Ishikawa (cell line): ENCODE results near the gene CREB3L2.

ENCODE experiments used
- CEBPB ChIP-seq: IDR thresholded peaks from 2 replicates; pipeline ENCODE4 v1.6.1; 2012
- CREB1 ChIP-seq: IDR thresholded peaks from 2 replicates; pipeline ENCODE4 v1.6.1; 2012; ENCODE audit warnings: low read depth
- EGR1 ChIP-seq: IDR thresholded peaks from 2 replicates; pipeline ENCODE4 v1.6.1; 2012
- EP300 ChIP-seq: IDR thresholded peaks from 2 replicates; pipeline ENCODE4 v1.6.1; 2012; ENCODE audit warnings: borderline replicate concordance
- FOXM1 ChIP-seq: IDR thresholded peaks from 2 replicates; pipeline ENCODE4 v1.6.1; 2012; ENCODE audit warnings: low read depth, borderline replicate concordance
- NFIC ChIP-seq: IDR thresholded peaks from 2 replicates; pipeline ENCODE4 v1.6.1; 2012
- RAD21 ChIP-seq: IDR thresholded peaks from 2 replicates; pipeline ENCODE4 v1.6.1; 2012; ENCODE audit warnings: low read depth
- REST ChIP-seq: IDR thresholded peaks from 2 replicates; pipeline ENCODE4 v1.6.1; 2012; ENCODE audit warnings: low read depth, mild to moderate bottlenecking
- TAF1 ChIP-seq: IDR thresholded peaks from 2 replicates; pipeline ENCODE4 v1.6.1; 2012; ENCODE audit warnings: low read depth, mild to moderate bottlenecking
- TCF12 ChIP-seq: IDR thresholded peaks from 2 replicates; pipeline ENCODE4 v1.6.1; 2012; ENCODE audit warnings: low read depth
- TEAD4 ChIP-seq: IDR thresholded peaks from 2 replicates; pipeline ENCODE4 v1.6.1; 2012
- USF1 ChIP-seq: IDR thresholded peaks from 2 replicates; pipeline ENCODE4 v1.6.1; 2012
- YY1 ChIP-seq: IDR thresholded peaks from 2 replicates; pipeline ENCODE4 v1.6.1; 2012; ENCODE audit warnings: low read depth
- ZBTB7A ChIP-seq: IDR thresholded peaks from 2 replicates; pipeline ENCODE4 v1.6.1; 2012; ENCODE audit warnings: low read depth
- TF ChIP-seq, protein P1 (sequence below): IDR thresholded peaks from 2 replicates; pipeline ENCODE4 v1.6.1; 2012

CREB3L2 gene

DNA sequence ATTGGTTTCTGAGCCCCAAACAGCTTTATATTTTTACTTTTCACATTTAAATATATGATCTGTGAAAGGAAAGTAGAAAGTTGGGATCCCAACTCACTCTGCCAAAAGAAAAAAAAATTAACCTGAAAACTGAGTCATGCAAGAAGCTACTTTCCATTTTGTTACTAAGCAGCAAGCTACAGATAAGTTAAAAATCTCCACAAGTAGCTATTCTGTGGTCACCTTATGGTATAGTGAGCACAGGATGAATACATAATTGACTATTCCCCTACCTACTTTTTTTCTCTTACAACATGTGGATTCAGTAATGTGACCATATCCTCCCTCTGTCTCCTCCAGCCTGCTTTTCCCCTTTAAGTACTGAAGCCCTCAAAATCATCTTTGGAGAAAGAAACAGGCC is 30.3 kb upstream of the CREB3L2 start:
- no peak for TF ChIP-seq NFIC
- TF ChIP-seq YY1: no peak
- no peak for TF ChIP-seq FOXM1
- no peak for TF ChIP-seq ZBTB7A
- TF ChIP-seq EGR1: no peak
- TF ChIP-seq RAD21: no peak
- no peak for TF ChIP-seq TAF1
- no peak for TF ChIP-seq EP300
- no peak for TF ChIP-seq REST
- TF ChIP-seq CEBPB: no peak
- TF ChIP-seq CREB1: no peak
- TF ChIP-seq TCF12: no peak
- TF ChIP-seq TEAD4: no peak

DNA sequence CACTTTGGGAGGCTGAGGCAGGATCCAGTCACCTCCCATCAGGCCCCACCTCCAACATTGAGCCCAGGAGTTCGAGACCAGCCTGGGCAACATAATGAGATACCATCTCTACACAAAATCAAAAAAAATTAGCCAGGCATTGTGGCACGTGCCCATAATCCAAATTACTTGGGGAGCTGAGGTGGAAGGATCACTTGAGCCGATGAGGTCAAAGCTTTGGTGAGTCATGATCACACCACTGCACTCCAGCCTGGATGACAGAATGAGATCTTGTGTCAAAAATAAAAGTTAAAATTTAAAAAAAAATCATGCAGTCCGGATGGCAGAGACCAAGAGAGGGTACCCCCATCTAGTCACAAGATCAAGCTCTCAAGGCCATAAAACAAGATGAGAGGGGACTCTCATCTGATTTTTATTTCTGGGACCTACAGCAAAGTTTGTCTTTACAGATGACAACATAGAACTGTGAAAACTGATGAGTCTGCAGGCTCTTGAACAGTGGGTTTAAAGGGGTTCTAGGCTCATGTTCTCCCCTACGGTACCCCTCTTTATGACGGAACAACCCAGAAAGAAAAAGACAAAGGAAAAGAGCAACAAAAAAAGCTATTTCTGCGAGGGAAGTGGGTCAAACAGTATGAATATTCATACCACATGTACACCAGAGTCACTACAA is 28.9 kb upstream of the CREB3L2 start:
- TF ChIP-seq YY1: no peak
- no peak for TF ChIP-seq CREB1
- no peak for TF ChIP-seq EP300
- TF ChIP-seq REST: no peak
- TF ChIP-seq FOXM1: no peak
- no peak for TF ChIP-seq USF1
- TF ChIP-seq, protein P1, sequence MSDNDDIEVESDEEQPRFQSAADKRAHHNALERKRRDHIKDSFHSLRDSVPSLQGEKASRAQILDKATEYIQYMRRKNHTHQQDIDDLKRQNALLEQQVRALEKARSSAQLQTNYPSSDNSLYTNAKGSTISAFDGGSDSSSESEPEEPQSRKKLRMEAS: no peak
- TF ChIP-seq TAF1: no peak
- no peak for TF ChIP-seq EGR1

DNA sequence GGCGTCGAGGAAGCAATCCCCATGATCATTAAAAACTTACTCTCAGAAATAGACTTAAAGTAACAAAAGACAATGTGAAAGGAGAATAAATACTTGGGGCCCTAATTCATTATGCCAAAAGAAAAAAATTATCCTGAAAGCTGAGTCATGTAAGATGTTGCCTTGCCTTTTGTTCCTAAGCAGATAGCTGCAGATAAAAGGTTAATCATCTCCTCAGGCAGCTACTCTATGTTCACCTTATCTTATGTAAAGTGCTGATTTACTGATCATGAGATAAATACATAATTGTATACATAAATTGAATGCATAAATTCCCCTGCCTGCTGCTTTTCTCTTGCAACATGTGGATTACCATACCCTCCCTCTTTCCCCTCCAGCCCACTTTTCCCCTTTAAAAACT is 28.1 kb upstream of the CREB3L2 start:
- TF ChIP-seq, protein P1: no peak
- TF ChIP-seq USF1 (no peak), NFIC (no peak), FOXM1 (no peak), CEBPB (no peak), ZBTB7A (no peak), REST (no peak), TAF1 (no peak)

GRCh38 chr7:138029126-138029525 is 27.2 kb upstream of the CREB3L2 start:
- TF ChIP-seq CREB1 (no peak), EGR1 (no peak), EP300 (no peak), TCF12 (no peak)

GRCh38 chr7:138027100-138027499 is 25.2 kb upstream of the CREB3L2 start:
- no peak for TF ChIP-seq ZBTB7A
- no peak for TF ChIP-seq TEAD4
- TF ChIP-seq TCF12: no peak
- no peak for TF ChIP-seq YY1
- TF ChIP-seq RAD21: no peak
- TF ChIP-seq EP300: no peak
- TF ChIP-seq, protein P1: no peak
